ENCODE measurements around the gene LDLRAD4.

GRCh38 chr18:13233787-13234783 lies 15.5 kb downstream of the LDLRAD4 start:
- TF ChIP-seq CTCF (IDR thresholded peaks at IDR 0.05; ENCODE audit: borderline replicate concordance, extremely low read depth, low read length, poor library complexity, severe bottlenecking) (no peak), EZH2 (IDR thresholded peaks at IDR 0.05; ENCODE audit: borderline replicate concordance, low read depth, low read length, severe bottlenecking) (no peak)

Data from DND-41 (cell line).